GM23338 (cell line): ENCODE measurements around the gene SHISA8. TPM values are rescaled to one million over a fixed set of nuclear protein-coding genes. Genes with fewer than 3 reads are reported as not detected.

Experiments
- NANOG ChIP-seq: IDR thresholded peaks from 2 replicates; pipeline ENCODE4 v1.6.1; 2016; ENCODE audit warnings: antibody characterized with exemption, borderline replicate concordance
- ZNF114 ChIP-seq: fragments of 250-450 bp; sonication (Bioruptor Pico); IDR thresholded peaks from 2 replicates; pipeline ENCODE4 v1.5.0; 2020; ENCODE audit warnings: mild to moderate bottlenecking, moderate library complexity
- polyA plus RNA-seq: library from polyadenylated mRNA; unstranded; fragments of >200 nt; fragmentation: Nextera tagmentation; extraction: Ambion mirVana; gene quantifications from 2 replicates; pipeline ENCODE4 v1.2.1, GENCODE V29; 2016
- total RNA-seq: library from RNA; depleted of rRNA; stranded (reverse); fragments of >200 nt; shearing (Covaris generic); gene quantifications from 2 replicates; pipeline ENCODE4 v1.2.3, GENCODE V29; 2014
- TF ChIP-seq, protein P1 (sequence below): fragments of 250-450 bp; sonication (Bioruptor Pico); IDR thresholded peaks from 2 replicates; pipeline ENCODE4 v1.5.0; 2020; ENCODE audit warnings: mild to moderate bottlenecking, moderate library complexity
- TF ChIP-seq, protein P2 (sequence below), 2 experiments: fragments of 200-600 bp in 1 of 2; sonication (generic) in 1 of 2; conservative IDR thresholded peaks; 2 replicates each; pipeline versions ENCODE4 v1.5.1 to v1.6.1; 2016 to 2017; ENCODE audit warnings: antibody characterized with exemption in 2 of 2, low read depth in 2 of 2, mild to moderate bottlenecking in 2 of 2, moderate library complexity in 1 of 2

Gene SHISA8
- total and polyA plus RNA-seq, 2 experiments from 2014 or later = 5.1 TPM; not detected in 1

DNA sequence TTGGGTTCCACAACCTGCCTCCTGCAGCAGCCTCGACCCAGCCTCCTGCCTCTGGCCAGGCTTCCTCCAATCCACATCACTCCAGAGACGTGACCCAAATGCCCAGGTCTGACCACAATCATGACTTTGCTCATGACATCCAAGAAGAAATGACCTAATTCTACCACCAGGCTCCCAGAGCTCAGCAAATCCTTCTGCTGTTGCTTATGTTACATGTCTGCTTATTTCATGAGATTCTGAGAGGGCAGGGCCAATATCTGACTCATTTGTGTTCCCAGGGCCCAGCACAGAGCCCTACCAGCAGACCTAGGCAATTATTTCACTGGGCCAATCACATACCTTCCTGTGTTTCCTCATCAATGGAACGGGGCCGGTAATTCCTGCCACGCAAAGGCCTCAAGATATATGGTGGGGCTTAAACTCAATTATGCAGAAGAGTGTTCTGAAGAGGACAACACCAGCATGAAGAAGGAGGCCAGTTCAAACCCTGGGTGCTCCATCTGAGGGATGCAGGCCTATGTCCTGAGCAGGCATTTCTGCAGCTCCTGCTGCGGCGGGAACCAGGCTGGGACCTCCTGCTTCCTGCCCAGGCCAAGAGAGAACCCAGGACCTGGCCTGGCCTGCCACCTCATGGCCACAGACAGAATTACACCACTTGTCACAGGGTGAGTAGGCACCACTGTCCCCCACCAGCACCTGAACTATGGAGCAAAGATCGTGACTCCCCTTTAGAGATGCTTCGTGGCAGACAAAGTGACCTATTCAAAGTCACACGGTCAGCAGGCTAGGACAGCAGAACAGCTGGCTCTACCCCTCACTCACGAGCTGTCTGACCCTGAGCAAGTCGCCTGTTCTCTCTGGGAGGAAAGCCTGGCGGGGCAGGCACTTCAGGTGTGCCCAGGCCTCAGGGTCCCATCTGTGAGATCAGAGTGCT lies 26.2 kb upstream of the SHISA8 start (continued):
- TF ChIP-seq, protein P1, sequence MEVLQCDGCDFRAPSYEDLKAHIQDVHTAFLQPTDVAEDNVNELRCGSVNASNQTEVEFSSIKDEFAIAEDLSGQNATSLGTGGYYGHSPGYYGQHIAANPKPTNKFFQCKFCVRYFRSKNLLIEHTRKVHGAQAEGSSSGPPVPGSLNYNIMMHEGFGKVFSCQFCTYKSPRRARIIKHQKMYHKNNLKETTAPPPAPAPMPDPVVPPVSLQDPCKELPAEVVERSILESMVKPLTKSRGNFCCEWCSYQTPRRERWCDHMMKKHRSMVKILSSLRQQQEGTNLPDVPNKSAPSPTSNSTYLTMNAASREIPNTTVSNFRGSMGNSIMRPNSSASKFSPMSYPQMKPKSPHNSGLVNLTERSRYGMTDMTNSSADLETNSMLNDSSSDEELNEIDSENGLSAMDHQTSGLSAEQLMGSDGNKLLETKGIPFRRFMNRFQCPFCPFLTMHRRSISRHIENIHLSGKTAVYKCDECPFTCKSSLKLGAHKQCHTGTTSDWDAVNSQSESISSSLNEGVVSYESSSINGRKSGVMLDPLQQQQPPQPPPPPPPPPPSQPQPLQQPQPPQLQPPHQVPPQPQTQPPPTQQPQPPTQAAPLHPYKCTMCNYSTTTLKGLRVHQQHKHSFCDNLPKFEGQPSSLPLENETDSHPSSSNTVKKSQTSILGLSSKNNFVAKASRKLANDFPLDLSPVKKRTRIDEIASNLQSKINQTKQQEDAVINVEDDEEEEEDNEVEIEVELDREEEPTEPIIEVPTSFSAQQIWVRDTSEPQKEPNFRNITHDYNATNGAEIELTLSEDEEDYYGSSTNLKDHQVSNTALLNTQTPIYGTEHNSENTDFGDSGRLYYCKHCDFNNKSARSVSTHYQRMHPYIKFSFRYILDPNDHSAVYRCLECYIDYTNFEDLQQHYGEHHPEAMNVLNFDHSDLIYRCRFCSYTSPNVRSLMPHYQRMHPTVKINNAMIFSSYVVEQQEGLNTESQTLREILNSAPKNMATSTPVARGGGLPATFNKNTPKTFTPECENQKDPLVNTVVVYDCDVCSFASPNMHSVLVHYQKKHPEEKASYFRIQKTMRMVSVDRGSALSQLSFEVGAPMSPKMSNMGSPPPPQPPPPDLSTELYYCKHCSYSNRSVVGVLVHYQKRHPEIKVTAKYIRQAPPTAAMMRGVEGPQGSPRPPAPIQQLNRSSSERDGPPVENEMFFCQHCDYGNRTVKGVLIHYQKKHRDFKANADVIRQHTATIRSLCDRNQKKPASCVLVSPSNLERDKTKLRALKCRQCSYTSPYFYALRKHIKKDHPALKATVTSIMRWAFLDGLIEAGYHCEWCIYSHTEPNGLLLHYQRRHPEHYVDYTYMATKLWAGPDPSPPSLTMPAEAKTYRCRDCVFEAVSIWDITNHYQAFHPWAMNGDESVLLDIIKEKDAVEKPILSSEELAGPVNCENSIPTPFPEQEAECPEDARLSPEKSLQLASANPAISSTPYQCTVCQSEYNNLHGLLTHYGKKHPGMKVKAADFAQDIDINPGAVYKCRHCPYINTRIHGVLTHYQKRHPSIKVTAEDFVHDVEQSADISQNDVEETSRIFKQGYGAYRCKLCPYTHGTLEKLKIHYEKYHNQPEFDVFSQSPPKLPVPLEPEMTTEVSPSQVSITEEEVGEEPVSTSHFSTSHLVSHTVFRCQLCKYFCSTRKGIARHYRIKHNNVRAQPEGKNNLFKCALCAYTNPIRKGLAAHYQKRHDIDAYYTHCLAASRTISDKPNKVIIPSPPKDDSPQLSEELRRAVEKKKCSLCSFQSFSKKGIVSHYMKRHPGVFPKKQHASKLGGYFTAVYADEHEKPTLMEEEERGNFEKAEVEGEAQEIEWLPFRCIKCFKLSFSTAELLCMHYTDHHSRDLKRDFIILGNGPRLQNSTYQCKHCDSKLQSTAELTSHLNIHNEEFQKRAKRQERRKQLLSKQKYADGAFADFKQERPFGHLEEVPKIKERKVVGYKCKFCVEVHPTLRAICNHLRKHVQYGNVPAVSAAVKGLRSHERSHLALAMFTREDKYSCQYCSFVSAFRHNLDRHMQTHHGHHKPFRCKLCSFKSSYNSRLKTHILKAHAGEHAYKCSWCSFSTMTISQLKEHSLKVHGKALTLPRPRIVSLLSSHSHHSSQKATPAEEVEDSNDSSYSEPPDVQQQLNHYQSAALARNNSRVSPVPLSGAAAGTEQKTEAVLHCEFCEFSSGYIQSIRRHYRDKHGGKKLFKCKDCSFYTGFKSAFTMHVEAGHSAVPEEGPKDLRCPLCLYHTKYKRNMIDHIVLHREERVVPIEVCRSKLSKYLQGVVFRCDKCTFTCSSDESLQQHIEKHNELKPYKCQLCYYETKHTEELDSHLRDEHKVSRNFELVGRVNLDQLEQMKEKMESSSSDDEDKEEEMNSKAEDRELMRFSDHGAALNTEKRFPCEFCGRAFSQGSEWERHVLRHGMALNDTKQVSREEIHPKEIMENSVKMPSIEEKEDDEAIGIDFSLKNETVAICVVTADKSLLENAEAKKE = no peak
- no peak for TF ChIP-seq NANOG
- no peak for TF ChIP-seq ZNF114 (CRISPR knock-in tag)
- TF ChIP-seq, protein P2, sequence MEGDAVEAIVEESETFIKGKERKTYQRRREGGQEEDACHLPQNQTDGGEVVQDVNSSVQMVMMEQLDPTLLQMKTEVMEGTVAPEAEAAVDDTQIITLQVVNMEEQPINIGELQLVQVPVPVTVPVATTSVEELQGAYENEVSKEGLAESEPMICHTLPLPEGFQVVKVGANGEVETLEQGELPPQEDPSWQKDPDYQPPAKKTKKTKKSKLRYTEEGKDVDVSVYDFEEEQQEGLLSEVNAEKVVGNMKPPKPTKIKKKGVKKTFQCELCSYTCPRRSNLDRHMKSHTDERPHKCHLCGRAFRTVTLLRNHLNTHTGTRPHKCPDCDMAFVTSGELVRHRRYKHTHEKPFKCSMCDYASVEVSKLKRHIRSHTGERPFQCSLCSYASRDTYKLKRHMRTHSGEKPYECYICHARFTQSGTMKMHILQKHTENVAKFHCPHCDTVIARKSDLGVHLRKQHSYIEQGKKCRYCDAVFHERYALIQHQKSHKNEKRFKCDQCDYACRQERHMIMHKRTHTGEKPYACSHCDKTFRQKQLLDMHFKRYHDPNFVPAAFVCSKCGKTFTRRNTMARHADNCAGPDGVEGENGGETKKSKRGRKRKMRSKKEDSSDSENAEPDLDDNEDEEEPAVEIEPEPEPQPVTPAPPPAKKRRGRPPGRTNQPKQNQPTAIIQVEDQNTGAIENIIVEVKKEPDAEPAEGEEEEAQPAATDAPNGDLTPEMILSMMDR (conservative IDR thresholded peaks at IDR 0.05; ENCODE audit: low read depth in 2 of 2) = peak; percentile 78 to 98
